Upper lobe of left lung (tissue), 4 donors: Measurements from ENCODE around the gene BCAM.

Experiments used
- POLR2A ChIP-seq, 4 donors: fragments of 450-650 bp; IDR thresholded peaks; one replicate each; pipeline ENCODE4 v1.5.1; 2016 to 2017; ENCODE audit warnings: antibody characterized with exemption in 4 of 4, mild to moderate bottlenecking in 2 of 4
- TF ChIP-seq, protein P1 (sequence below), 6 experiments: fragments of 450-650 bp in 4 of 6; fragments of 200-600 bp in 2 of 6; sonication (generic) in 2 of 6; IDR thresholded peaks; one replicate each; pipeline ENCODE4 v1.5.1; 2016 to 2019; ENCODE audit warnings: antibody characterized with exemption in 6 of 6

DNA sequence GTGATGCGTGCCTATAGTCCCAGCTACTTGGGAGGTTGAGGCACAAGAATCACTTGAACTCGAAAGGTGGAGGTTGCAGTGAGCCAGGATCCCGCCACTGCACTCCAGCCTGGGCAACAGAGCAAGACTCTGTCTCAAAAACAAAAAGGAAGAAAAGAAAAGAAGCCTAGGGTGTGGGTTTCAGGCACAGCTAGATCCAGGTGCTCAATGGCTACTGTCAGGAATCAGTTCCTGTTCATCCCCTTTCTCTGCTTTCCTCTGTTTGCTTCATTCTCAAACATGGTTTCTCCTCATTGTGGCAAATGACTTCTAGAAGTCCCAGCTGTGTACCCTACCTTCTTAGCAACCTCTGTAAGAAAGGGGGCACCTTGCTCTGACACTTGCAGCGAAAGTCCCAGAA, 25.4 kb upstream of the BCAM start:
- TF ChIP-seq, protein P1, sequence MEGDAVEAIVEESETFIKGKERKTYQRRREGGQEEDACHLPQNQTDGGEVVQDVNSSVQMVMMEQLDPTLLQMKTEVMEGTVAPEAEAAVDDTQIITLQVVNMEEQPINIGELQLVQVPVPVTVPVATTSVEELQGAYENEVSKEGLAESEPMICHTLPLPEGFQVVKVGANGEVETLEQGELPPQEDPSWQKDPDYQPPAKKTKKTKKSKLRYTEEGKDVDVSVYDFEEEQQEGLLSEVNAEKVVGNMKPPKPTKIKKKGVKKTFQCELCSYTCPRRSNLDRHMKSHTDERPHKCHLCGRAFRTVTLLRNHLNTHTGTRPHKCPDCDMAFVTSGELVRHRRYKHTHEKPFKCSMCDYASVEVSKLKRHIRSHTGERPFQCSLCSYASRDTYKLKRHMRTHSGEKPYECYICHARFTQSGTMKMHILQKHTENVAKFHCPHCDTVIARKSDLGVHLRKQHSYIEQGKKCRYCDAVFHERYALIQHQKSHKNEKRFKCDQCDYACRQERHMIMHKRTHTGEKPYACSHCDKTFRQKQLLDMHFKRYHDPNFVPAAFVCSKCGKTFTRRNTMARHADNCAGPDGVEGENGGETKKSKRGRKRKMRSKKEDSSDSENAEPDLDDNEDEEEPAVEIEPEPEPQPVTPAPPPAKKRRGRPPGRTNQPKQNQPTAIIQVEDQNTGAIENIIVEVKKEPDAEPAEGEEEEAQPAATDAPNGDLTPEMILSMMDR (IDR thresholded peaks at IDR 0.05), result no peak
- TF ChIP-seq POLR2A (IDR thresholded peaks at IDR 0.05), result no peak
